T47D (cell line): ENCODE results near the gene WDR89.

Experiments used
- DNase-seq, 2 experiments: peaks; one replicate each; pipeline versions ENCODE4 v3.0.0 to v3.0.0-alpha.2; 2011 to 2012; ENCODE audit warnings: low read depth in 1 of 2, low spot score in 1 of 2
- JUND ChIP-seq: IDR thresholded peaks from 2 replicates; pipeline ENCODE4 v1.6.1; 2012; ENCODE audit warnings: low read depth
- in situ Hi-C: cut with HindIII; loops from 2 replicates; pipeline ENCODE4 v1.10.0; 2016; ENCODE audit warnings: low sequenced_read_pairs, low pct_unique_long_range_greater_than_20kb

Gene WDR89

GRCh38 chr14:63641473-63642228 lies at the start of gene WDR89:
Gene WDR89, minus strand, starts transcription at chr14:63641871. Its CDS starts 41,929 bp downstream, at chr14:63599942.
- TF ChIP-seq JUND = no peak
- in situ Hi-C loops = no loop called here
- DNase-seq = peak; percentile 96 to 100

- in situ Hi-C loops = no loop called here
- DNase-seq = peak in 1 of 2 experiments; percentile 88
- peak; percentile 57; the same call in 1 of the 2 replicates for TF ChIP-seq JUND
Observed at GRCh38 chr14:63689132-63689531, 47.5 kb upstream of the WDR89 start.

DNA sequence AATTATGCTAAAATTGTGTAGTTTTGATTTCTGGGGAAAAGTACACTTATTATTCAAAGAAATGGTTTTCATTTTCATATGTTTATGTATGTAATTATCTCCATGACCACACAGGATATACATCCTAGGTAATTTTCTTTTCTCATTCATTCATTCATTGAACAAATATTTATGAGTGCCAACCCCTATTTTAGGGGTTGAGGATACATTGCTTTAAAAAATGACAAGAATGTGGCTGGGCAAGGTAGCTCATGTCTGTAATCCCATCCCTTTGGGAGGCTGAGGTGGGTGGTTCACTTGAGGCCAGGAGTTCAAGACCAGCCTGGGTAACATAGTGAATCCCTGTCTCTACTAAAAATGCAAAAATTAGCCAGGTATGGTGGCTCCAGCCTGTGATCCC lies 45.3 kb upstream of the WDR89 start:
- no peak for TF ChIP-seq JUND
- in situ Hi-C loops = no loop called here
- peak in 1 of 2 experiments; percentile 65 for DNase-seq

GRCh38 chr14:63685401-63685800 lies 43.7 kb upstream of the WDR89 start:
- TF ChIP-seq JUND = no peak
- in situ Hi-C loops = no loop called here
- no peak for DNase-seq

- no peak for TF ChIP-seq JUND
- DNase-seq = no peak
- in situ Hi-C loops = no loop called here
Observed at GRCh38 chr14:63682727-63683593, 41.3 kb upstream of the WDR89 start.

DNA sequence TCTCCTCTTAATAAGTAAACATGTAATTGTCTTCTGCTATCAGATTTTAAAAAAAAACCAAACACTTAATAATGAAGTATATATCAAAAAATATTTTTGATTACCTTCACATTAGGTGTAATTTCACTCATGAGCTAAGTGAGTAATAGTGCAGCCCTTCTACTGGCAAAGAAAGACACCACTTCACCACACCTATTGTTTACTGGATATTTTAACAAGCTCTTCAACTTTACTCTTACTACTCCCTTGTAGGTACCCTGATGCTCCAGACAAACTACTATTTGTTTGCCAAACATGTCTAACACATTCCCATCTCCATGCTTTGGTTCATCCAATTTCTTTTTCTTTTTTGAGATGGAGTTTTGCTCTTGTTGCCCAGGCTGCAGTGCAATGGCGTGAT lies 36.9 kb upstream of the WDR89 start:
- no peak for TF ChIP-seq JUND
- peak in 1 of 2 experiments; percentile 41 for DNase-seq
- in situ Hi-C loops = no loop called here

DNA sequence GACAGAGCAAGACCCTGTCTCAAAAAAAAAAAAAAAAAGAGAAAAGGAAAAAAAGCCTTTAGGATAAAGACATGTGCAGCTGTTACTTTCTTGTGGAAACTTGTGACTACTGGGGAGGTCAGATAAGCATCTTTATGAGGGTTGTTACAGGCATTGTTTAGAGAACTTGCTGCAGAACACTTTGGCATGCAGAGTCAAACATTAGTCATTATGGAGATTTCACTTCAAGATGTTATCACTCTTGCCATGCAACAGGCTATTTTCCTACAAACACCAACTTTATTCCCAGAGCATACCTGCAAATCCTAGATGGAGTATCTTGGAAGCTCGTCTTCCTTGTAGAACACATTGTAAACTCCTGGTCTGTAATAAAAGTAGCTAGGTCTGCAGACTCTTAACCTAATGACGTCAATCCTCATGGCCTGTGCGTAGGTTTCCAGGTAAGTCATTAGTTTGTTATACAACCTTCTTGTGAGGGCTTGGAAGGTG lies 36.3 kb upstream of the WDR89 start:
- peak; percentile 33 to 95 for DNase-seq
- TF ChIP-seq JUND = peak; percentile 96
- in situ Hi-C loops = no loop called here

GRCh38 chr14:63676615-63677014 lies 34.9 kb upstream of the WDR89 start:
- DNase-seq = no peak
- TF ChIP-seq JUND = no peak
- in situ Hi-C loops = no loop called here

DNA sequence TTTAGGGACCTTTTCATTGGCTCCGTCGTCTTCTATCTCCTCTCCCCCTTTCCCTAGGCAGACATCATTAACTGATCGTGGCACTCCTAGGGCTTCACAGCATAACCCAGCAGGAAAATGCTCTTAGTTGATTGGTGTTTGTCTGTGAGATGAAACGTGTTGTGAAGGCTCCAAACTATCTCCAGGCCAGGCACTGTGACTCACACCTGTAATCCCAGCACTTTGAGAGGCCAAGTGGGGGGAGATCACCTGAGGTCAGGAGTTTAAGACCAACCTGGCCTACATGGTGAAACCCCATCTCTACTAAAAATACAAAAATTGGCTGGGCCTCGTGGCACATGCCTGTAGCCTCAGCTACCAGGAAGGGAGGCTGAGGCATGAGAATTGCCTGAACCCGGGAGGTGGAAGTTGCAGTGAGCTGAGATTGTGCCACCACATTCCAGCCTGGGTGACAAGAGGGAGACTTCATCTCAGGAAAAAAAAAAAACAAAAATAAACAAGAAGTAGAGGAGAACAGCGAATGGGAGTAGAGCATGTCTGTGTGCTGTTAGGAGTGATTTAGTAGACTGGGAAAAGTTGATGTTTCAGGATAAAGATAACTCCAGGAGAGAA lies 32.3 kb upstream of the WDR89 start:
- no peak for TF ChIP-seq JUND
- in situ Hi-C loops = no loop called here
- DNase-seq = no peak

DNA sequence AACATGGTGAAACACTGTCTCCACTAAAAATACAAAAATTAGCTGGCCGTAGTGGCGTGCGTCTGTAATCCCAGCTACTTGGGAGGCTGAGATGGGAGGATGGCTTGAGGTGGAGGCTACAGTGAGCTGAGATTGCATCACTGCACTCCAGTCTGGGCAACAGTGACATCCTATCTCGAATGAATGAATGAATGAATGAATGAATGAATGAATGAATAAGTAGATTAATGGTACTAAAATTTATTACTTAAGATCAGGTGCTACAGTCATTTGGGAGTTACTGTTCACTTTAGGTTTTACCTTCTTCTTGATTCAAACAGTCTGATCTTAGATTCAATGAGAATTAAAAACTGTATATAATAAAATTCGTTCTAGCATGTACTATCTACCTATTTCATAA lies 31.6 kb upstream of the WDR89 start:
- in situ Hi-C loops = no loop called here
- DNase-seq = no peak
- TF ChIP-seq JUND = no peak

- no peak for DNase-seq
- TF ChIP-seq JUND = no peak
- in situ Hi-C loops = no loop called here
Observed at GRCh38 chr14:63672417-63673180, 30.9 kb upstream of the WDR89 start.

DNA sequence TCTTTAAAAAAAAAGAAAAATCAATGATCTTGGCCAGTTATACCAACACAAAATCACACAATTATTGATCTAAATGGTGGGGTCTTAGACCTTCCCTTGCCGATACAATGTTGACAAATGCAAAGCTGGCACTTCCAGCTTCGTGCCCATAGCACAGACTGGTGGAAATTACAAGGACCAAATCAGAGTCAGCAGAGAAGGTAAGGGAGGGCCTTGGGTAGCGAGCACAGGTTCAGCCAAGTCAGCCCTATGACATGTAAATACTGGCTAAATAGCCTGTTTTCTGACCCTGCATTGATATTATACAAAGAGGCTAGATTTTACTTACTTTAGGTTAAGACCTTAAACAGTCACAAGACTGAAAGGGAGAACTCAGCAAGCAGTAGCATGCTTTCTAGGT lies 30.3 kb upstream of the WDR89 start:
- DNase-seq = no peak
- in situ Hi-C loops = no loop called here
- no peak for TF ChIP-seq JUND

GRCh38 chr14:63670692-63671091 lies 29.0 kb upstream of the WDR89 start:
- in situ Hi-C loops = no loop called here
- no peak for TF ChIP-seq JUND
- no peak for DNase-seq
